UCSD-AML1 (cell line): ENCODE results near the gene TMEM132D.

Experiments
- DNase-seq: peaks from one replicate; lab custom pipeline; 2025; ENCODE audit not compliant: unreplicated experiment; lab: John Stamatoyannopoulos, UW

Gene TMEM132D

DNA sequence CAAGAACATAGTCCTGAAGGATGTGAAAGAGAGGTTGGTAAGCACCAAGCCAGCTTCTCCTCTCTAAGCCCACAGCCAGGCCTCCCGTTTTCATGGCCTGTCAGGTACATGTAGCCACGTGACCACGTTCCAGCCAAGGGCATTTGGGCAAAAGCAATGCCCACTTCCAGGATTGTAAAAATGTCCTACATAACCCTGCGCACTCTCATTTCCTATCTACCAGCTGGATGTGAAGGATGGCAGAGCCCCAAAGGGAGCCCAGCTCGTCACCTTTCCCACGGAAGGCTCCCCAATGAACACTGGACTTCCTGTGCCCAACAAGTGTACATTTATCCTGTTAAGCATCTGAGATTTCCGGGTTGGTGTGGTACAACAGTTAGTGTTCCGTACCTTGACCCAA is 231.7 kb downstream of the TMEM132D start:
- no peak for DNase-seq

- DNase-seq = no peak
Measured at GRCh38 chr12:129670256-129670920, 233.4 kb downstream of the TMEM132D start.

- DNase-seq = no peak
Measured at GRCh38 chr12:129665414-129665813, 238.4 kb downstream of the TMEM132D start.

DNA sequence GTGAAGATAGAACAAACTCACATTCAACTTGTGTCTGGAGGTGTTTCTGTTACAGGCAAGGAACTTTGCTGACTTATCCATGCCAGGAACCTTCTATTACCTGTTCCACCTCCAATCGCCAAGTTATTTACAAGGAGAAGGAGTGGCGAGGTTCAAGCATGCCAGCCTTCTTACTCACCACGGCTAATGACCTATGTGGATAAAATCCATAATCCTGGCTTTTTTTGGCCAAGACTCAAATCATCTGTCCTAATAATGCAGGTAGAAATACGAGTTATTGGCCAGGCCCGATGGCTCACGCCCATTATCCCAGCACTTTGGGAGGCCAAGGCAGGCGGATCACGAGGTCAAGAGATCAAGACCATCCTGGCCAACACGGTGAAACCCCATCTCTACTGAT is 241.6 kb downstream of the TMEM132D start:
- no peak for DNase-seq

DNA sequence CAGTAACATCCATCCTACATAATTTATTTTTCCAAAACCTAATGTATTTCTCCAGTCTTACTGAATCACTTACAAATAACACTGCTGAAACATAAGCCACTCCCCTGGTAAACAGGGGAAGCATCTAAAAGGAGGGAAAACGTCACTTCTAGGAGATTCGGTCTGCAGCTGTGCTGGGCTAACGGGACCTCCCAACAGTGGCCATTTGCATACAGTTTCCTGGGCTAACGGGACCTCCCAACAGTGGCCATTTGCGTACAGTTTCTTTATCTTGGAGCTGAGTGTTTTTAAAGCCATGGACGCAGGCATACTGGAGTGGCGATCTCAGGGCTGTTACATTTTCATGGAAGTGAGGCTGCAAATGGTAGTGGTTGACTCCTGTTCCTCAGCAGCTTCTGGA is 242.9 kb downstream of the TMEM132D start:
- DNase-seq = no peak

DNA sequence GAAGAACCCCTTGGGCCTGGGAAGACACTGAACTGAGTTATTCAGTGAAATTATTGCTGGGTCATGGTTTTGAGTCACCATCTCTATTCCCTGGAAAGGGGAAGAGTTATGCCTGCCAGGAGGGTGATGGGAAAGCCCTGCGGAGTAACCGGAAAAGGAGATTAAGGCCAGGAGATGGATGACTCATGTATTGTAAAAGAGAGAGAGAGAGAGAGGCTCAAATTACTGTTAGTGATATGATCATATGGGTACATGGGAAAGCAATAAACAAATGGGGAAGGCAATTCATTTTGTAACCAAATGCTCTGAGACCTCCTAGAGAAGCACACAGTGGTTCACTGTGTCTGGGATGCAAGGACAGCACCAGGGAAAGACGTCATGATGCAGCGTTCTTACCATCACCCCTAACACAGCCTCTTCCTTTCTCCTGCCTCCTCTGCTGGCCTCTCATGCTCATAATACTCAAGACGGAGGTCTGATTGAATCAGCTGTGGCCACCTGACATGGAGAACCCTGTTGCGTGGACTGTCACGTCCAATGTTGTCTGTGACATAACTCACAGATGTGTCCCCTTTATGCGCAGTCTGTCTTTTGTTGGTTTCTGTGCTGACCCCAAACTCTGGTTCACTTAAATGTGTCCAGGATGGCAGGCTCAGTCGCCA is 243.7 kb downstream of the TMEM132D start:
- DNase-seq = no peak

DNA sequence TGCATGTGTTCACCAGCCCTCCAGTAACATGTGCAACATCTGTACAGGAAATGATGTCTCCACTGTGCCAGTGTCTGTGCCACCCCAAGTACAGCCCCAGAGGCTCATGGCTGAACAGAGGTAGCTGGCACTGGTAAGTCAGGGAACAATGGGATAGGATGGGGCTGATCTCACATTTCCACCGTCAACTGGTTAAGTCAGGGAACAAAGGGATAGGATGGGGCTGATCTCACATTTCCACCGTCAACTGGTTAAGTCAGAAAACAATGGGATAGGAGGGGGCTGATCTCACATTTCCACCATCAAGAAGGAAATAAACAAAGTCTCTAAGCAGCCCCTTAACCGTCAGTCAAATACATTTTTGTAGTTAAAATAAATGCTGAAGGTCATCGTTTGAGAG is 246.6 kb downstream of the TMEM132D start:
- DNase-seq = no peak

- DNase-seq = no peak
Measured at GRCh38 chr12:129651951-129652350, 251.9 kb downstream of the TMEM132D start.

DNA sequence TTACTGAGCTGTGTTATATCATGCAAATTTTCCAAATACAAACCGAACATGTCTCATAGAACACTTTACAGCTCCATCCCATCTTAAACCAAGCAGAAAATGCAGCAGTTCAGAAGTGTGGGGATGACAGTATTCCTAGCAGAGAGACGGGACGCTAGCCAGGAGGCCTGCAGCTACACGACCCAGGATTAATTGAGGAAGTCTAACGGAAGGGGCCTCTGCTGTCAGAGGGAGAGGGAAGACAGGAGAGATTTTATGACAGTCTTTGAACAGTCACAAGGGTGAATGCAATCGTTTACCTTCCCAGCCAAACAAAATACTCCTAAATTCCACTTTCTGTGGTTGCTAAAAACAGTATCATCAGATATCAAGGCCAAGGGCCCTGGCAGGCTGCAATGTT is 261.9 kb downstream of the TMEM132D start:
- DNase-seq = no peak

GRCh38 chr12:129635021-129635685 is 268.7 kb downstream of the TMEM132D start:
- DNase-seq = no peak

GRCh38 chr12:129631316-129631715 is 272.5 kb downstream of the TMEM132D start:
- DNase-seq = no peak

GRCh38 chr12:129629901-129630300 is 273.9 kb downstream of the TMEM132D start:
- DNase-seq = no peak

- DNase-seq = no peak
Measured at GRCh38 chr12:129622566-129622965, 281.3 kb downstream of the TMEM132D start.

GRCh38 chr12:129619271-129619670 is 284.6 kb downstream of the TMEM132D start:
- no peak for DNase-seq

GRCh38 chr12:129617849-129618248 is 286.0 kb downstream of the TMEM132D start:
- DNase-seq = no peak

- no peak for DNase-seq
Measured at GRCh38 chr12:129615001-129615400, 288.8 kb downstream of the TMEM132D start.

- no peak for DNase-seq
Measured at GRCh38 chr12:129614221-129614885, 289.5 kb downstream of the TMEM132D start.

DNA sequence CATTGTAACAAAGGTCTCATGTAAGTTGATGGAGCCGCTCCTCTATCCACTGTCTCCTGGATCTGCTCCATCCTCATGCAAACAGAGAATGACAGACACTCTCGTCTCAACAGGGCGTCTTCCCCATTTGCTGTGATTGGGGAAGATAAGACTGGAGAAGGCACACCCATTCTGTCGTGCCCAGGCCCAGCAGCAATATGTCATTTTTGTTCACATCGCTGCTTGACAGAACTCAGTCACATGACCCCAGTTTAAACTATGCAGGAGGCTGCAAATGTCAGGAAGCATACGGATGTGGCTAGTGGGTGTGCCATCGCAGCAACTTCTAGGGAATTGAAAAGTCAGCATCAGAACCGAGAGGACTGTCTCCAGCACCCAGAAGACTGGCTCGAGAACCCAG is 290.5 kb downstream of the TMEM132D start:
- no peak for DNase-seq

- DNase-seq = no peak
Measured at GRCh38 chr12:129610601-129611120, 293.2 kb downstream of the TMEM132D start.

DNA sequence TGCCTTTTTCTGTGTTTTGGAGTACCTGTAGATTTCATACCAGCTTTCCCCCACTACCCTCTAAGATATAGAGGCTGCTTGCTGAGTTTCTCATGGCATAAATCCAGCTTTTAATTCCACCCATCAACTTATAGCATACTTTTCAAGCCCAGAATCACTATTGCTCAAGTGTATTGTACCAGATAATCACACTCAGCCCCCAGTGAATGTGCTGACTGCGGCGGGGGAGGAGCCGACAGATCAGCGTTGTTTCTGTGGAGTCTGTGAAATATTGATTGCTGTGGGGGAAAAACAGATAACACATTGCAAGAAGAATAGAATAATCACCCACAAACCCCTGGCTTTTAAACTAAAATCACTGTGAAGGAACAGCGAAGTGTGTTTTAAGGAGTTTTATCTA is 296.1 kb downstream of the TMEM132D start:
- DNase-seq = no peak

DNA sequence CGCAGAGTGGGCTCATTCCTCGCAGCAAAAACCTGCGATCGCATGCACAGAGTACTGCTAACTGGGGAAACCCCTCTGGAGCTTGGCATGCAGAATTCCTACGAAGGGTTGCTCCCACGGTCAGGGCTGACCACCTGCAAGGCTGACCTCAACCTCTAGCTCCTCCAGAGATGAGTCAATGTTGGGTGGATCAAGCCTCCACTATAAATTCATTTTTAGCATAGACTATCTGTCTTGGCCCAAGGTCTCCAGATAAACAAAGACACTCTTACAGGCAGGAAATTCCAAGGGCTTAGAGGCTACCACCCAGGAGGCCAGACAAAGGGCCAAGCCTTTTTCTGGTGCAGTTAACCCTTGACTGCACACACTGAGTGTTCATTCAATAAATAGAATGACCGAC is 296.5 kb downstream of the TMEM132D start:
- no peak for DNase-seq

DNA sequence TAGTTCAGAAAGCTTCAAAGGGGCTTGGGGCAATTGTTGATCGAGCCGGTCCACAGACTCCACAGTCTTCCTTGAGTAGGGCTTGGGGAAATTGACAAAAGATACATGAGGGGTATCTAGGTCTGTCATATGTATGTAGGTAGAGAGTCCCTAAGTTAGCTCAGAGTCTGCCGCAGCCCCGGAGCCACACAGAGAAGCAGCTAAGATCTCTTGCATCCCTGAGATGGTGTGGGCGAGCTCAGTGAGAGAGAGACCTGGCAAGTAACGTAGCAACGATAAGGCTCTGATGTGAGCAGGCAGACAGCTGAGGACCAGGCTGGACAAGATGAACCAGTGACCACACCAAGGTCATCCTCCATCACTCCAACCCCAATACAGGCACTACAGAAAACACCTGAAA is 297.6 kb downstream of the TMEM132D start:
- no peak for DNase-seq
